Stimulated activated CD8-positive, alpha-beta memory T cell treated with anti-CD3 and anti-CD28 coated beads, Interleukin-4, amount 100 ng/mL, for 1 hour (primary cell): Measurements from ENCODE around the gene CADM3.

Source experiments
- DNase-seq, 2 donors: peaks; one replicate each; pipeline ENCODE4 v3.0.0-alpha.2; 2020; ENCODE audit warnings: low read depth in 2 of 2, low spot score in 1 of 2

CADM3 gene

GRCh38 chr1:159173320-159173719, 1.9 kb downstream of the CADM3 start:
- DNase-seq: no peak

- no peak for DNase-seq
Observed at GRCh38 chr1:159175571-159175970, 4.2 kb downstream of the CADM3 start.

DNA sequence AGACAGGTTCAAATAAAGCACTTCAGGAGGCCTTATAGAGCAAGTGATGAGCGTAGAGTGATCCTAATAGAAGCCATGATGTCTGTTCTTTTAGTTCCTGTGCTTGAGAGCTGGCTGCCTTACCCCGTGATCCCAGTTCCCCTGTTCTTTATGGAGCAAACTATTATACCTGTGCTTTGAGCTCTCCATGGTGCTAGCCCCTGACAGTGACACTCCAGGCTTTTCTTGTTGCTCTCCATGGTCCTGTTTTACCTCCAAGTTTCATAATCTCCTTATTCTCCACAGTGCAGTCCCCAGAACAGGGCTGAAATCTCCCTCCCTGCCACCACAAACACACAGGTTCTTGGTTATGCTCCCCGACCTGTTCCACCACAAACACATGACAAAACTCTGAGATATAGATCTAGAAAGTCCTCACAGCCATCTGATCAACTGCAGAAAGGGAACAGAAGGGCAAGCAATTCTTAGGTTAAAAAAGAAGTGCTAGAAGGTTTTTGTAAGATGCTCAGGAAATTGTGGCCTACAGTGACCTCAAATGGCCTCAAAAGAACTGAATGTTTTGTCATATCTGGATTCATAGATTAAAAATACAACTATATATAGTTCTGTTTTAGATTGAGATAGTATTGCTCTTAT, 6.0 kb downstream of the CADM3 start:
- no peak for DNase-seq

- DNase-seq: no peak
Observed at GRCh38 chr1:159179906-159180305, 8.5 kb downstream of the CADM3 start.

GRCh38 chr1:159180516-159180915, 9.1 kb downstream of the CADM3 start:
- no peak for DNase-seq

- DNase-seq: no peak
Observed at GRCh38 chr1:159181328-159182024, 10.1 kb downstream of the CADM3 start.

DNA sequence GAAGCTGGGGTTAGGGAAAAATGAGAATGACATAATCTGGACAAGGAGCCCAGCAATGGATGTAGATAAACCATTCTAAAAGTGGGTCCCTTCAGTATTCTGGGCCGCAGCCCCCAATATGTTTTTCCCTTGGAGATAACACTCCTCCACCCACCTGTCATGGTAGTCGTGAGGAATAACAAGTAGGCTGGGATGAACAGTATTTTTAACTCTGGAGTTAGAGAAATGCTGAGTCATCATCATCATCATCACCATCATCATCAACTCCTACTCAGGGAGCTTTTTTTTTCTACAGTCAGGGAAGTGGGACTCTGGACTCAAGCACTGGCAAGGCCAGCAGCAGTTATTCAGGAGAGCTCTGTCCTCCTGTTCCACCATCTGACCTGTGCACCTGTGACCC, 12.8 kb downstream of the CADM3 start:
- DNase-seq: no peak

DNA sequence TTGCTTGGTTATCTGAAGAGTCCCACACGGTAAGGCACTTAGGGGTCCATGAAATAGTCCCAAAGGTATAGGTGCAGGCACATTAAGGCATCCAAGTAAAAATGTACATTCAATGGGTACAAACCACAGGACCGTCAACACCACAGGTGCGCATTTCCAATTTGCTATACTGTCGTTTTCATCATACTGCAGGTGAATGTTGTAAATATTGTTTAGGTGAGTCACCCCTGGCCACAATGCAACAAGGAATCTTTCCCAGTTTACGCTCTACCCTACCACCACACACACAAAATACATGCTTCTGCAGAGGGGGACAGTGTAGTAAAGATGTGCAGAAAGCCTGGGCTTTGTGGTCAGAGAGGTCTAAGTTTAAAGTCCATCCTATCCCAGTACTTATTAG, 13.7 kb downstream of the CADM3 start:
- DNase-seq: no peak

DNA sequence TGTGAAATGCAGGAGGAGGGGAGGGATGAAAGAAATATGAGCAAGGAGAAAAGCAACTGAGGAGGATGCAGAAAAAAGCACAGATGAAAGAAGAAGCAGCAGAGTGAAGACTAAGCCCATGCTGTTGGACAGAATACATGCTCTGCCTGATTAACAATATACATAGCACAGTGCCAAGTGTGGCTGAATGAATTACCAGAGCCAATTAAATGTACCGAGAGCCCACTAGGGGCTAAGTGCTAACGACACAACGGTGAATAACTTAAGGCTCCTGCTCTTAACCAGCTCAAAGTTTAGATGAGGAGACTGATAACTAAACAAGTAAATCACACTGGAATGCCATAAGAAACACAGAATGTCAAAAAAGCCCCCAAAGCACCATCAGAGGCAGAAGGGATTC, 15.6 kb downstream of the CADM3 start:
- no peak for DNase-seq

- DNase-seq: no peak
Observed at GRCh38 chr1:159187647-159188374, 16.4 kb downstream of the CADM3 start.

GRCh38 chr1:159188375-159188788, 17.0 kb downstream of the CADM3 start:
- DNase-seq: no peak

DNA sequence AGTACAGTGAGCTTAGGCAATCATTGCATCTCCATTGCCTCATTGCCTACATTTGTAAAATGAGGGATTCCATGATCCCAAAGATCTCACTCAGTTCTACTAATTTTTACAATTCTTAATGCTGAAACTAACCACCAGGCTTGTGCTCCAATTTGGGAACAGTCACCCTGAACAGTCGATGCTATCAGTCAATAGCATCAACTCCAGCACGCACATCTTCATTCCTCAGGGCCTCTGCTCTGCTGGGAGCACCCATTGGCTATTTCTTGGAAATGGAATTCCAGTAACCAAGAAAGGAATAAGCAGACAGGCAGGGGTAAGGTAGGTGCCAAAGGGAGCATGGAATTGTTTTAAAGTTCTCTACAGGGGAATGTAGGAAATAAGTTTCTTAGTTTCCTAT, 19.0 kb downstream of the CADM3 start:
- no peak for DNase-seq

DNA sequence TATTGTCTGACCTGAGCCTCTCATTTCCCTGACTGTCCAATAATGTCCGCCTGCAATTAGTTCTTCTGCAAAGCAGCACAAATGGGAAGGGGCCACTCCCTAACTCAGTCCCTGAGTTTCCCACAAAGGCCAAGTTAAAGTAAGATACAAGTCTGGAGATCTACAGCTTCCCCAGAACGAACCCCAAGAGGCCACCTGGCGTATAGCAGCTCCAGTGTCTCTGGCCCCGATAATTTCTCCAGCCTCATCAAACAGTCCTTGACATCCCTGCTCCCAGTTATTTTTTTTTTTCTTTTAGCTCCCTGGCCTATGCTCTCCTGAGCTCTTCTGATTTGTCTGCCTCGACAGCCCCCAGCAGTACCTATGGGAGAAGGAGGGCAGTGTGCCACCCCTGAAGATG, 25.1 kb downstream of the CADM3 start:
- no peak for DNase-seq

- DNase-seq: no peak
Observed at GRCh38 chr1:159197561-159198557, 26.4 kb downstream of the CADM3 start.

GRCh38 chr1:159199901-159200300, 28.5 kb downstream of the CADM3 start:
- no peak for DNase-seq

DNA sequence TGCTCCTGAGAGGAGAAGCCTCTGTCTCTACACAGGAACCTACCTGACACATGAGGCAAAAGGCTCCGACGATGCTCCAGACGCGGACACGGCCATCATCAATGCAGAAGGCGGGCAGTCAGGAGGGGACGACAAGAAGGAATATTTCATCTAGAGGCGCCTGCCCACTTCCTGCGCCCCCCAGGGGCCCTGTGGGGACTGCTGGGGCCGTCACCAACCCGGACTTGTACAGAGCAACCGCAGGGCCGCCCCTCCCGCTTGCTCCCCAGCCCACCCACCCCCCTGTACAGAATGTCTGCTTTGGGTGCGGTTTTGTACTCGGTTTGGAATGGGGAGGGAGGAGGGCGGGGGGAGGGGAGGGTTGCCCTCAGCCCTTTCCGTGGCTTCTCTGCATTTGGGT, 29.4 kb downstream of the CADM3 start:
- DNase-seq: no peak

DNA sequence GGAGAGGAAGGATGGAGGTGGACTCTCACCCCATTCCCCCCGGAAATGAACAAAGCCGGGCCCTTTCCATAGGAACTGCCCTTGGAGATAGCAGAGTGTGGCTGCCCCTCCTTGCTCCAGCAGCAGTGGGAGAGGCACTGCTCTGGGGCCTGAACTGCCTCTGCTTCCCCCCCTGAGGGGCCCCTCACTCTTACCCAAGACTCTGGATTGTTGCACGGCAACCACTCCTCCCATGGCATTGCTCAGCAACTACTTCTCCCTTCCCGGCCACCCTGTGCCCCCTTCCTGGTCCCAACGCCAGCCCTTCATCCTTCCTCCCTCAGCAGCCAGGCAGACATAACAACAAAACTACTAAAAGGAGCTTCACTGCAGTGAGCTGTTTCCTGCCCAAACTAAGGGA, 30.2 kb downstream of the CADM3 start:
- no peak for DNase-seq

DNA sequence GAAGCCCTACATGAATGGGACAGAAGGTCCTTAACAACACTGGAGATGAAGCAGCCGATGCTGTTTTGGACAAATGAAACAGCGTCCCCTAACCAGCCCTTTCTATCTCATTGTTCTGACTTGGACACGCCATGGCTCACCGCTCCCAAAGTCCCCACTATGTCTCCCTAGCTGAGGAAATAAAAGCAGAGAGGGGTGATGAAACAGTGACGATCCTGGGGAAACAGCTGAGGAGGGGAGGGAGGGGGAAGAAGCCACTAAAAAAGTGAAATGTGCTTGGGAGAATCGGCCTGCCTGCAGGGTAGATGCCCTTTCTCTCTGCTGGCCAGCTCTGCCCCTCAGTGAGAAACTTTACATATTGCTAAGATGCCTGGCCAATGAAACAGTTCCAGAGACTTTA, 32.2 kb downstream of the CADM3 start:
- no peak for DNase-seq

GRCh38 chr1:159204161-159205141, 33.0 kb downstream of the CADM3 start, which contains the start of gene ACKR1:
TSS of gene ACKR1 (plus strand) at chr1:159204875. CDS start at chr1:159204960, 85 bp downstream.
- no peak for DNase-seq

DNA sequence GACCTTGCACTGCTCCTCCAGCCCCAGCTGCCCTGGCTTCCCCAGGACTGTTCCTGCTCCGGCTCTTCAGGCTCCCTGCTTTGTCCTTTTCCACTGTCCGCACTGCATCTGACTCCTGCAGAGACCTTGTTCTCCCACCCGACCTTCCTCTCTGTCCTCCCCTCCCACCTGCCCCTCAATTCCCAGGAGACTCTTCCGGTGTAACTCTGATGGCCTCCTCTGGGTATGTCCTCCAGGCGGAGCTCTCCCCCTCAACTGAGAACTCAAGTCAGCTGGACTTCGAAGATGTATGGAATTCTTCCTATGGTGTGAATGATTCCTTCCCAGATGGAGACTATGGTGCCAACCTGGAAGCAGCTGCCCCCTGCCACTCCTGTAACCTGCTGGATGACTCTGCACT, 33.8 kb downstream of the CADM3 start:
- no peak for DNase-seq
